Loucy (cell line): Measurements from ENCODE around the gene CPPED1.

Experiments used
- CTCF ChIP-seq: fragments of 200-600 bp; sonication (generic); conservative IDR thresholded peaks from 2 replicates; pipeline ENCODE4 v1.5.1; 2014; ENCODE audit warnings: mild to moderate bottlenecking, antibody characterized with exemption, low read length
- EZH2phosphoT487 ChIP-seq: fragments of 200-600 bp; IDR thresholded peaks from 2 replicates; pipeline ENCODE4 v1.6.1; 2018; ENCODE audit warnings: antibody characterized with exemption, mild to moderate bottlenecking, moderate library complexity, borderline replicate concordance

DNA sequence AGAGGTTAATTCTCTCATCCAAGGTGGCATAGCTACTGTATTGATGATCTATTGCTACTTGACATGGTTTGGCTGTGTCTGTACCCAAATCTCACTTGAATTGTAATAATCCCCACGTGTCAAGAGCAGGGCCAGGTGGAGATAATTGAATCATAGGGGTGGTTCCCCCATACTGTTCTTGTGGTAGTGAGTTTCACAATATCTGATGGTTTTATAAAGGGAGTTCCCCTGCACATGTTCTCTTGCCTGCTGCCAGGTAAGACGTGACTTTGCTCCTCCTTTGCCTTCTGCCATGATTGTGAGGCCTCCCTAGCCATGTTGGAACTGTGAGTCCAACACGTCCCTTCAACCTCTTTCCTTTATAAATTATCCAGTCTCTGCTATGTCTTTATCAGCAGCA, 22.9 kb upstream of the CPPED1 start:
- no peak for TF ChIP-seq CTCF
- TF ChIP-seq EZH2phosphoT487 = no peak
